H9 (cell line): ENCODE data around the gene PPP3CB. TPM values are rescaled to one million over a fixed set of nuclear protein-coding genes. Genes with fewer than 3 reads are reported as not detected.

Source experiments
- DNase-seq: peaks from one replicate; pipeline ENCODE4 v3.0.0-alpha.2; 2017
- H2AFZ ChIP-seq: one replicate; pipeline ENCODE4 v1.6.1; 2013; ENCODE audit warnings: mild to moderate bottlenecking, low read length, control low read depth, moderate library complexity
- H2AK5ac ChIP-seq: 2 replicates; pipeline ENCODE4 v1.6.1; 2013; ENCODE audit warnings: low read length, control low read depth, mixed read lengths; ENCODE audit not compliant: insufficient read length
- H2BK120ac ChIP-seq: one replicate; pipeline ENCODE4 v1.6.1; 2013; ENCODE audit warnings: low read depth, mild to moderate bottlenecking, low read length, control low read depth, inconsistent platforms; ENCODE audit not compliant: poor library complexity, severe bottlenecking
- H2BK12ac ChIP-seq: 2 replicates; pipeline ENCODE4 v1.6.1; 2013; ENCODE audit warnings: low read length, control low read depth, mixed read lengths, low read depth; ENCODE audit not compliant: insufficient read length
- H2BK15ac ChIP-seq: 2 replicates; pipeline ENCODE4 v1.6.1; 2013; ENCODE audit warnings: low read depth, low read length, control low read depth
- H2BK20ac ChIP-seq: one replicate; pipeline ENCODE4 v1.6.1; 2013; ENCODE audit warnings: low read depth, mild to moderate bottlenecking, low read length, control low read depth, inconsistent platforms; ENCODE audit not compliant: poor library complexity, severe bottlenecking
- H2BK5ac ChIP-seq: 2 replicates; pipeline ENCODE4 v1.6.1; 2013; ENCODE audit warnings: low read length, control low read depth, mixed read lengths; ENCODE audit not compliant: insufficient read length
- H3K14ac ChIP-seq: 2 replicates; pipeline ENCODE4 v1.6.1; 2013; ENCODE audit warnings: low read length, control low read depth; ENCODE audit not compliant: insufficient read depth
- H3K18ac ChIP-seq: 2 replicates; pipeline ENCODE4 v1.6.1; 2013; ENCODE audit warnings: low read depth, mild to moderate bottlenecking, mixed read lengths, low read length, control low read depth; ENCODE audit not compliant: insufficient read length
- H3K23ac ChIP-seq: 2 replicates; pipeline ENCODE4 v1.6.1; 2013; ENCODE audit warnings: low read length, control low read depth, mixed read lengths, low read depth; ENCODE audit not compliant: insufficient read length
- H3K23me2 ChIP-seq: 2 replicates; pipeline ENCODE4 v1.6.1; 2013; ENCODE audit warnings: low read depth, mild to moderate bottlenecking, mixed read lengths, low read length, control low read depth; ENCODE audit not compliant: insufficient read length, poor library complexity, severe bottlenecking
- H3K27ac ChIP-seq: 2 replicates; pipeline ENCODE4 v1.5.1; 2013; ENCODE audit warnings: low read length, control low read depth, mixed read lengths, low read depth; ENCODE audit not compliant: insufficient read length
- H3K27me3 ChIP-seq: 2 replicates; pipeline ENCODE4 v1.6.1; 2013; ENCODE audit warnings: low read length, control low read depth, inconsistent platforms; ENCODE audit not compliant: insufficient read depth
- H3K4ac ChIP-seq: 2 replicates; pipeline ENCODE4 v1.6.1; 2013; ENCODE audit warnings: low read depth, mild to moderate bottlenecking, control low read depth, inconsistent platforms, low read length, moderate library complexity
- H3K4me1 ChIP-seq: 2 replicates; pipeline ENCODE4 v1.6.1; 2013; ENCODE audit warnings: low read length, control low read depth, inconsistent platforms; ENCODE audit not compliant: insufficient read depth
- H3K4me2 ChIP-seq: 2 replicates; pipeline ENCODE4 v1.6.1; 2013; ENCODE audit warnings: low read length, control low read depth, mixed read lengths; ENCODE audit not compliant: insufficient read length, insufficient read depth
- H3K56ac ChIP-seq: 2 replicates; pipeline ENCODE4 v1.6.1; 2013; ENCODE audit warnings: low read depth, mild to moderate bottlenecking, mixed read lengths, low read length, control low read depth; ENCODE audit not compliant: insufficient read length
- H3K79me1 ChIP-seq: 2 replicates; pipeline ENCODE4 v1.6.1; 2013; ENCODE audit warnings: low read depth, mild to moderate bottlenecking, moderate library complexity, low read length, control low read depth, inconsistent platforms; ENCODE audit not compliant: insufficient read depth, poor library complexity, severe bottlenecking
- H3K79me2 ChIP-seq: 2 replicates; pipeline ENCODE4 v1.6.1; 2013; ENCODE audit warnings: low read length, control low read depth, inconsistent platforms; ENCODE audit not compliant: insufficient read depth
- H3K9ac ChIP-seq: 2 replicates; pipeline ENCODE4 v1.6.1; 2013; ENCODE audit warnings: low read length, control low read depth, mixed read lengths; ENCODE audit not compliant: insufficient read length; ENCODE audit errors: extremely low read depth
- H3K9me3 ChIP-seq: one replicate; pipeline ENCODE4 v1.6.1; 2013; ENCODE audit warnings: low read depth, low read length, inconsistent platforms; ENCODE audit not compliant: control insufficient read depth
- H3T11ph ChIP-seq: one replicate; pipeline ENCODE4 v1.6.1; 2013; ENCODE audit warnings: mild to moderate bottlenecking, low read length, control low read depth, inconsistent platforms
- H4K20me1 ChIP-seq: one replicate; pipeline ENCODE4 v1.6.1; 2013; ENCODE audit not compliant: control insufficient read depth, insufficient read length, insufficient read depth
- H4K5ac ChIP-seq: 2 replicates; pipeline ENCODE4 v1.6.1; 2013; ENCODE audit warnings: low read depth, mild to moderate bottlenecking, mixed read lengths, low read length, control low read depth; ENCODE audit not compliant: insufficient read length
- H4K8ac ChIP-seq: replicated peaks from 2 replicates; pipeline ENCODE4 v1.6.1; 2013; ENCODE audit warnings: low read length, control low read depth, mixed read lengths, low read depth; ENCODE audit not compliant: insufficient read length
- H4K91ac ChIP-seq: 2 replicates; pipeline ENCODE4 v1.6.1; 2013; ENCODE audit warnings: low read depth, mild to moderate bottlenecking, moderate library complexity, mixed read lengths, low read length, control low read depth; ENCODE audit not compliant: insufficient read length
- H3K27ac Mint-ChIP-seq, 3 experiments: 2 replicates in 2 of 3; 3 replicates in 1 of 3; pipeline ENCODE4 v1.8.0; 2020 to 2021; ENCODE audit warnings: mixed read lengths in 3 of 3, mild to moderate bottlenecking in 1 of 3, moderate library complexity in 1 of 3
- H3K27me3 Mint-ChIP-seq: 2 replicates; pipeline ENCODE4 v1.8.0; 2021; ENCODE audit warnings: low read depth, mild to moderate bottlenecking, moderate library complexity, mixed read lengths
- H3K36me3 Mint-ChIP-seq, 3 experiments: 2 replicates in 2 of 3; 3 replicates in 1 of 3; pipeline ENCODE4 v1.8.0; 2020 to 2021; ENCODE audit warnings: low read depth in 3 of 3, mixed read lengths in 3 of 3; ENCODE audit not compliant: insufficient read depth in 1 of 3
- H3K4me1 Mint-ChIP-seq, 2 experiments: 2 replicates each; pipeline ENCODE4 v1.8.0; 2020; ENCODE audit warnings: mixed read lengths in 2 of 2
- H3K4me3 Mint-ChIP-seq, 2 experiments: 2 replicates in 1 of 2; 3 replicates in 1 of 2; pipeline ENCODE4 v1.8.0; 2020 to 2021; ENCODE audit warnings: mild to moderate bottlenecking in 2 of 2, mixed read lengths in 2 of 2, moderate library complexity in 1 of 2
- H3K9me3 Mint-ChIP-seq, 2 experiments: 2 replicates in 1 of 2; 3 replicates in 1 of 2; pipeline ENCODE4 v1.8.0; 2020; ENCODE audit warnings: mild to moderate bottlenecking in 2 of 2, mixed read lengths in 2 of 2, moderate library complexity in 1 of 2
- WGBS: extraction: QIAGEN DNeasy Blood & Tissue Kit; methylation state at CpG from one replicate; pipeline ENCODE4 v1.1.7; 2013; ENCODE audit warnings: missing lambda C conversion rate, low lambda C conversion rate, mixed read lengths; ENCODE audit not compliant: insufficient read length; ENCODE audit errors: extremely low coverage; 5-methylcytosine and 5-hydroxymethylcytosine counted together
- total RNA-seq: library from RNA; stranded (reverse); gene quantifications from 2 replicates; pipeline ENCODE4 v1.2.1, GENCODE V29; 2021
- TF ChIP-seq, protein P1 (sequence below): fragments of 200-600 bp; sonication (generic); conservative IDR thresholded peaks from 3 replicates; pipeline ENCODE4 v1.8.0; 2021; ENCODE audit warnings: antibody characterized with exemption, mild to moderate bottlenecking

PPP3CB gene
- total RNA-seq, 1 experiment from 2014 or later = 37.3 TPM

DNA sequence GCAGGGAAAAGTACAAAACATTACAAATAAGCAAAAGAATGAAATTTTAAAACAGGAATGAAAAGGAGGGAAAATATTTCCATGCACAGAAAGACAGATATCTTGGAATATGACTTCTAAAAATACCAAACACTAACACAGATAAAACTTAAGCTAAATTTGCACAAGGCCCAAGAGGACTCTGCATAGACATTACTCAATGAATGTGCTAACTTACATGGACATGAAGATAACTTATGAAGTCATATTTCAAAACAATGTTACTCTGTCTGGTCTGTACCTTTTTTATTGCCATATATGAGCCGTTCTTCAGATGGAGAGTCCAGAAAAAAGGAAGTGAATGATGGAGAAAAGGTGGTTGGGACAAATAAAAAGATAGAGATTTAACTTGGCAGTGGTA is 47.4 kb downstream of the PPP3CB start:
- H4K20me1 ChIP-seq = no peaks in the 10 kb centered on the region
- no peak overlapping the region for H2BK120ac ChIP-seq
- TF ChIP-seq, protein P1, sequence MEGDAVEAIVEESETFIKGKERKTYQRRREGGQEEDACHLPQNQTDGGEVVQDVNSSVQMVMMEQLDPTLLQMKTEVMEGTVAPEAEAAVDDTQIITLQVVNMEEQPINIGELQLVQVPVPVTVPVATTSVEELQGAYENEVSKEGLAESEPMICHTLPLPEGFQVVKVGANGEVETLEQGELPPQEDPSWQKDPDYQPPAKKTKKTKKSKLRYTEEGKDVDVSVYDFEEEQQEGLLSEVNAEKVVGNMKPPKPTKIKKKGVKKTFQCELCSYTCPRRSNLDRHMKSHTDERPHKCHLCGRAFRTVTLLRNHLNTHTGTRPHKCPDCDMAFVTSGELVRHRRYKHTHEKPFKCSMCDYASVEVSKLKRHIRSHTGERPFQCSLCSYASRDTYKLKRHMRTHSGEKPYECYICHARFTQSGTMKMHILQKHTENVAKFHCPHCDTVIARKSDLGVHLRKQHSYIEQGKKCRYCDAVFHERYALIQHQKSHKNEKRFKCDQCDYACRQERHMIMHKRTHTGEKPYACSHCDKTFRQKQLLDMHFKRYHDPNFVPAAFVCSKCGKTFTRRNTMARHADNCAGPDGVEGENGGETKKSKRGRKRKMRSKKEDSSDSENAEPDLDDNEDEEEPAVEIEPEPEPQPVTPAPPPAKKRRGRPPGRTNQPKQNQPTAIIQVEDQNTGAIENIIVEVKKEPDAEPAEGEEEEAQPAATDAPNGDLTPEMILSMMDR = no peak
- Mint-ChIP-seq H3K9me3 (no peaks in the 10 kb centered on the region), H3K27me3 (no peaks in the 10 kb centered on the region), H3K4me3 (no peak overlapping the region), H3K4me1 (no peaks in the 10 kb centered on the region), H3K36me3 (peaks cover 0 to 21% (median 8%) of the 10 kb centered on the region in 3 experiments; a peak in 6 of 7 replicates), H3K27ac (no peak overlapping the region)
- H2BK15ac ChIP-seq = no peak overlapping the region
- H3K9me3 ChIP-seq = no peaks in the 10 kb centered on the region
- no peaks in the 10 kb centered on the region for H3K27me3 ChIP-seq
- H4K91ac ChIP-seq = no peak overlapping the region
- H3K4ac ChIP-seq = no peak overlapping the region
- no peak overlapping the region for H2BK12ac ChIP-seq
- DNase-seq = no peak
- no peak overlapping the region for H3K9ac ChIP-seq
- no peak overlapping the region for H2BK20ac ChIP-seq
- no peak overlapping the region for H4K5ac ChIP-seq
- no peak overlapping the region for H3K23ac ChIP-seq
- H3T11ph ChIP-seq = no peak overlapping the region
- H3K18ac ChIP-seq = no peak overlapping the region
- H3K14ac ChIP-seq = no peak overlapping the region
- no peak overlapping the region for H2AFZ ChIP-seq
- no CpG with 5 or more reads among the region's 1 CpG for WGBS
- H3K27ac ChIP-seq = no peak overlapping the region
- H3K4me2 ChIP-seq = no peak overlapping the region
- no peak overlapping the region for H4K8ac ChIP-seq
- no peaks in the 10 kb centered on the region for H3K79me2 ChIP-seq
- no peak overlapping the region for H2BK5ac ChIP-seq
- H2AK5ac ChIP-seq = no peak overlapping the region
- no peaks in the 10 kb centered on the region for H3K79me1 ChIP-seq
- no peak overlapping the region for H3K56ac ChIP-seq
- no peaks in the 10 kb centered on the region for H3K23me2 ChIP-seq
- H3K4me1 ChIP-seq = no peaks in the 10 kb centered on the region
